GM18951 (cell line): ENCODE measurements around the gene MAP2K6.

Source experiments
- POLR2A ChIP-seq: IDR thresholded peaks from 4 replicates; pipeline ENCODE4 v1.6.1; 2011; ENCODE audit warnings: mild to moderate bottlenecking; ENCODE audit not compliant: insufficient read length, insufficient read depth; ENCODE audit errors: extremely low read depth
- in situ Hi-C: fragments of 300-500 bp; cut with MboI; formaldehyde crosslinking; loops from one replicate; pipeline ENCODE4 v1.12.0; 2022; ENCODE audit warnings: low sequenced_read_pairs, mixed read lengths, inconsistent platforms; ENCODE audit not compliant: unreplicated experiment

Gene MAP2K6

GRCh38 chr17:69528035-69528434 is 113.5 kb downstream of the MAP2K6 start:
- no peak for TF ChIP-seq POLR2A
- in situ Hi-C loops: no loop called here

DNA sequence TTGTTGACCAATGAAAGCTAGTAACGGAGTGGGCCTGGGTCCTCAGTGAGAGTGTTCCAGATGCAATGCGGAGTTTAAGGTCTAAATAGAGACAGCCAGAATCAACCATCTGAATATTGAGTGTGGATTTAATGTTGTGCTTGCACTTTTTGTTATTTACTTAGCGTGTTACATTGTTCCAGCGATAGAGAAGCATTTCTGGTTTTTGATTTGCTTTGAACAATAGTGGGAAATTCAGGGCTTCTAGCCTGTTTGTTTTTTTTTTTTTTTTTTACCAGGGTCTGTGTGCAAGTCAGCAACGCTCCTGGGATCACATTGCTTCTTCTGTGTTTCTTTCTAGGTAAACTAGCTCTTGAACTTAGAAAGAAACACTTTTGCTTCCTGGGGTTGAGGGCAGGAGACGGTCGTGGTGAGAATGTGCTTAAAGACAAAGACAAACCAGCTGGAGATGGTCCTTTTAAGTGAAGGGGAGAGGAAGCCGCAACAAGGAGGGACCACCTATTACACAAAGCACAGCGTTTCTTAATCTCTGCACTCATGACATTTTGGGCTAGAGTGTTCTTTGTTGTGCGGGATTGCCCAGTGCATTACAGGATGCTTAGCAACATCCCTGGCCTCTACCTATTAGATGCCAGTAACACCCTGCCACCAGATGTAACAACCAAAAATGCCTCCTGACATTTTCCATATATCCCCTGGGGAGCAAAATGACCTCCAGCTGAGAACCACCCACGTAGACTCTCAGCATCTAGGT is 119.2 kb downstream of the MAP2K6 start:
- no peak for TF ChIP-seq POLR2A
- in situ Hi-C loops: no loop called here

GRCh38 chr17:69534235-69534621 is 119.7 kb downstream of the MAP2K6 start:
- in situ Hi-C loops: no loop called here
- no peak for TF ChIP-seq POLR2A

DNA sequence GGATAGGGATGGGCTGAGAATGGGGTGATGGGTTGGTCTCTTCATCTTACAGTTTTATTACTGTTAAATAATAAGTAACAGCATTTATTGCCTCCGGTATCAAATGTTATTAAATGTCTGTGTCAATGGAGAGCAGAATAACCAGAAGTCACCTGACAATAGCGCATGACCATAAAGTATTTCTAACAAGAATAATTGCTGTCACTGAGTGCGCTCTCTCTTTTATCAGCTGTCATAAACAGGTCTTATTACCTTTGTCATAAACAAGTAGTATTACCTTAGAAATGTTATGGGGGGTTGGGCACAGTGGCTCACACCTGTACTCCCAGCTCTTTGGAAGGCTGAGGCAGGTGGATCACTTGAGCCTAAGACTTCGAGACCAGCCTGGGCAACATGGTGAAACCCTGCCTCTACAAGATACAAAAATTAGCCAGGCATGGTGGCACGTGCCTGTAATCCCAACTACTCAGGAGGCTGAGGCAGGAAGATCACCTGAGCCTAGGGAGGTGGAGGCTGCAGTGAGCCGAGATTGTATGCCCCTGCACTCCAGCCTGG is 120.6 kb downstream of the MAP2K6 start:
- in situ Hi-C loops: no loop called here
- TF ChIP-seq POLR2A: no peak

- TF ChIP-seq POLR2A: no peak
- in situ Hi-C loops: no loop called here
These were observed 124.3 kb downstream of the MAP2K6 start for GRCh38 chr17:69538795-69539194.

DNA sequence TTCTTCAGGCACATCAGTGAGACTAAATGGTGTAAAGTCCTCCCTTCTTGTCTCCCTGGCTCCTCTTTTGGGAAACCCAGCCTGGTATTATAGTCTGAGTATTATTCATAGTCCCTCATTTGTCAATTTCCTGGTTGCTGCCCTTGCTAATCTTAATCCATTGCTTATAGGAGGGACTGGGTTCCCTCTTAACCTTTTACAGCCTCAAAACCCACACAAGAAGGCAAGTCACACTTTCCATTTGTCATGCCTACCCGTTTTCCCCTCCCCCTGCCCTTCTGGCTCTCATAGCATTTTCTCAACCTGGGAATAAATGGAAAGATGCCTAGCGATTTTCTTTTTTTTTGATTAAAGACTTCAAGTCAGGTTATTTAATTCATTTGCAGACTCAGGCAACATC is 124.8 kb downstream of the MAP2K6 start:
- in situ Hi-C loops: no loop called here
- no peak for TF ChIP-seq POLR2A

GRCh38 chr17:69539781-69540319 is 125.4 kb downstream of the MAP2K6 start:
- in situ Hi-C loops: no loop called here
- TF ChIP-seq POLR2A: no peak

- TF ChIP-seq POLR2A: no peak
- in situ Hi-C loops: no loop called here
These were observed 125.9 kb downstream of the MAP2K6 start for GRCh38 chr17:69540356-69540755.

DNA sequence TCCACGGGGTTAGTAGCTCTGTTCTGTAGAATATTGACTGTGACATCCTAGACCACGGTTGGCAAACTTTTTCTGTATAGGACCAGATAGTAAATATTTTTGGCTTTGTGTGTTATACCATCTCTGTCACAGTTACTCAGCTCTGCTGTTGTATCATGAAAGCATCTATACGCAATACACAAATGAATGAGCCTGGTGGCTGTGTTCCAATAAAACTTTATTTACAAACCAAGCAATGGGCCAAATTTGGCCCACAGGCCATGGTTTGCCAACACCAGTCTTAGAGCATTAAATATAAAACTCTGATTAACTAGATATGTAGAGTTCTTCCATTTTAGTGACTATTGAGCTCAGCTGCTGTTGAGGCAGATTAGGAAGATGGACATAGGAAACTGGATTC is 132.7 kb downstream of the MAP2K6 start:
- in situ Hi-C loops: no loop called here
- no peak for TF ChIP-seq POLR2A

DNA sequence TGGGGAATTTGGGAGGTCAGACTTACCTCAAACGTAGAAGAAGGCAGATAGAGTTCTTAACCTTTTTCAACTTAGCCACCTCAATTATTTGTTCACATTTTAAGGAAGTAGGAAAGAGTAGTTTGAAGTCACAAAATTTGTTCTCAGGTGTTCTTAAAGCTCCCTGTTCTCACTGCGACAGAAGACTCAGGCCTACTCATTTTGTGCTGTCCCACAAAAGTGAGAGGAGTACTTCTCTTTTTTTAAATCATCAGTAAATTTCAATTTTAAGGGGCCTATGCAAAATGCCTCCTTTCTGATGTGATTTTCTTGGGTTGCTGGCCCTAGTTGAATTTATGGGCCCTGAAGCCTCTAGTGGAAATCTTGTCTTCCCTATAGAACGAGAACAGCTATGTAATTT is 133.4 kb downstream of the MAP2K6 start:
- no peak for TF ChIP-seq POLR2A
- in situ Hi-C loops: no loop called here

GRCh38 chr17:69551212-69552010 is 136.9 kb downstream of the MAP2K6 start:
- in situ Hi-C loops: loop anchor here (25.0 kb wide), 1 partner anchor 1011 kb away; no protein-coding TSS in a partner anchor
- no peak for TF ChIP-seq POLR2A

DNA sequence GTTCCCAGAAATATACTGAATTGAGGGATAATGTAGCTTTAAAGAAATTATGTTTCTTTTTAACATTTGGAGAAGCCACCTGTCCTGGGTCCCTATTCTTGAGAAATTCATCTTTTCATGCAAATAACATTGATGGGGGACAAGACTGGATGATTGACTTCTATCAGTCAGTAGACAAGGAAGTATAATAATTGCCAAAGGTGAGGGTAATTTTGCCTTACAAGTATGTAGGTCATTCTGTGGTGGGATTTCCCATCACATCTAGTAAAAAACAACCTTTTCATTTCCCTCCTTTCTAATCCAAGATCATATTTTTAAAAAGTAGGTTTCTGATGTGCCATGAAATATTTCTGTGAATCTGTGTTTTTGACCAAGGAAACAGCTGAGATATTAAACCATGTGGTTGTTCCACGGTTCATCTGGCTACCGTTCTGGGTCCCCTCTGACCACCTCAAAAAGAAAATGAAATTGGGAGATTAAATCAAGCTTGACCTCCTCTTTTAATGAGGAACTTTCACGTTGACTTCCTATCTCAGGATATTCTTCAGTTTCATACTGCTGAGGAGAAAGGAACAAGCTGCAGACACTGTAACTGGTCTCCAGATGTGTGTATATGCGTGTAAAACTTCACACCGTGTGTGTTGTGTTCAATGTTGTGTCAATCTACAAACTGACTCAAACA is 138.6 kb downstream of the MAP2K6 start:
- TF ChIP-seq POLR2A: no peak
- in situ Hi-C loops: loop anchor here (25.0 kb wide), 1 partner anchor 1009 kb away; no protein-coding TSS in a partner anchor

DNA sequence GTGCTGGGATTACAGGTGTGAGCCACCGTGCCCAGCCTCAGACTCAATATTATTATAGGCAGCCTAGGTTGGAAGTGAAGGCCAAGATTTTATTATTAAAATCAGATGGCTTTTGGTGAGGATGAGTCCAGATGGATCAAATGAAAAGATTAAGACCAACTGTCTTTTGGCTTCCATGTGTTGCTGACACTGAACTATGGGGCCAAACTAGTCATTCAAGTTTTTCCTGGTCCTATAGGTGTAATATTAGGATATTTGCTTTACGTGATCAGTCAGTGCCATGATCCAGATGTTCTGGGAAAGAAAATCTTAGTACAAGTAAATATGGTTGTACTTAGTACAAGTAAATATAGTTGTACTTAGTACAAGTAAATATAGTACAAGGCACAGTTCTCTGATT is 140.6 kb downstream of the MAP2K6 start:
- in situ Hi-C loops: loop anchor here (25.0 kb wide), 1 partner anchor 1007 kb away; no protein-coding TSS in a partner anchor

More for the DNA sequence above, 140.6 kb downstream of the MAP2K6 start:
- TF ChIP-seq POLR2A: no peak
